NCI-H1092 (cell line): Measurements from ENCODE around the gene LAG3.
A peak's percentile ranks its signal among the peaks of the same experiment; 100 is the strongest.
"Not testable (repeated sequence)": the region's sequence is repeated elsewhere in the genome, so short reads cannot be mapped to it uniquely, and the experiment has no call there.

Experiments
- DNase-seq: peaks from one replicate; lab custom pipeline; 2025; lab: John Stamatoyannopoulos, UW

The LAG3 gene

DNA sequence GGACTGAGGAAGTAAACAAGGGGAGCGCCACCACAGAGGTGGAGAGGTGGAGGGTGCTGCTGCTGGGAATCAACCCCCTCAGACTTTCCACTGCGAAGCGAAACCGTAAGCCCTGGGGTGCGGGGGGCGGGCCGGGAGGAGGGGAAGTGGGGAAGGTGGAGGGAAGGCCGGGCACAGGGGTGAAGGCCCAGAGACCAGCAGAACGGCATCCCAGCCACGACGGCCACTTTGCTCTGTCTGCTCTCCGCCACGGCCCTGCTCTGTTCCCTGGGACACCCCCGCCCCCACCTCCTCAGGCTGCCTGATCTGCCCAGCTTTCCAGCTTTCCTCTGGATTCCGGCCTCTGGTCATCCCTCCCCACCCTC lies at the start of gene LAG3:
Gene LAG3, plus strand, starts transcription at position 190 of the 365 bp plus-strand sequence. CDS start 333 bp downstream, outside the sequence.
- no peak for DNase-seq

DNA sequence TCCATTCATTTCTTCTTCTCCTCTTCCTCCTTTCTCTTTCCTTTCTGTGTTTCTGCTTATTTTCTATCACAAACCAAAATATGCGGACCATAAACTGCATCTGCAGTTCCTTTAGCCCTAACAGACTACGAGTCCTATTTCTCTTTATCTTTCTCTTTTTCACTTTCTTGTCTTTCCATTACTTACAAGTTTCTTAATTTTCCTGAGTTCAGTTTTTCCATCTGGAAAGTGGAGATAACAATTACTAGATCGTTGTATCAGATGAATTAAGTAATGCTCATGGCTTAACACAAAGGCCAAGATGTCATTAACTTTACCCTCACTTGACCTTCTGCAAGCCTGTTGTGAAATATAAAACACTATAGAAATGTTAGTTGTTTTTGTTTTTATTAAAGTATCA lies 49.5 kb upstream of the LAG3 start:
- DNase-seq = no peak

DNA sequence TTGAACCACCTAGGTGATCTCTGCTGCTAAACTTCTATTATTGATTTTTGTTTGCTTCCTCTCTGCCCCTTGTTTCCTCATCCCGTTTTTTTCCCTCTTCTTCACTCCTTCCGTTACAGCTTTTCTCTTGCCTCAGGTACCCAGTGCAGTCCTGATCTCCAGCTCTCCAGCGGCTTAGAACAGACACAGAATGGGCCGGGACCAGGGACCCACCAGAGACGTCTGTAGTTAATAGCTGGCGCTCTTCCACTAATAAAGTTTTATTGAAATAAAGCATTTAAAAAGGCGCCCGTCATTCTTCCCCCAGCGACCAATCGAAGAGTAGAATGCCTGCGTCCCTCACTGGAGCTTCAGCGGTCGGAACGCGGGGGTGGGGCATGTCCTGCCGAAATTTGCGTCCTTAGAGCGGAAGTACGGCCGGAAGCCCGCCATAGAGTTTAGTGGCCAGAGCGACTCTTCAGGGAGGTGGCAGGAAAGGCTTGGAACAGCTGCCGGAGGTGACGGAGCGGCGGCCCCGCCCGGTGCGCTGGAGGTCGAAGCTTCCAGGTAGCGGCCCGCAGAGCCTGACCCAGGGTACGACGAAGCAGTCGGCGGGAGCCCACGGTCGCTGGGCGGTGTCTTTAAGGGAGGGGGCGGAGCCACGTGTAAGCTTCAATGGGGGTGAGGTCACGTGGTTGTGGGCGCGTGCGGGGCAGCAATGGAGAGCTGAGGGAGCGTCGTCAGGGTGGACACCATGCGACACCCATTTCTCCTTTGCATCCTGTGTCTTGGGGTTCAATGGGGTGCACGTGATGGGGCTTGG lies 48.5 kb upstream of the LAG3 start, which contains the start of gene COPS7A:
Gene COPS7A, plus strand, starts transcription at position 440 of the 802 bp plus-strand sequence. CDS start 611 bp downstream, outside the sequence.
- DNase-seq = peak; percentile 97

GRCh38 chr12:6724409-6724797 lies 47.9 kb upstream of the LAG3 start:
- DNase-seq = no peak

DNA sequence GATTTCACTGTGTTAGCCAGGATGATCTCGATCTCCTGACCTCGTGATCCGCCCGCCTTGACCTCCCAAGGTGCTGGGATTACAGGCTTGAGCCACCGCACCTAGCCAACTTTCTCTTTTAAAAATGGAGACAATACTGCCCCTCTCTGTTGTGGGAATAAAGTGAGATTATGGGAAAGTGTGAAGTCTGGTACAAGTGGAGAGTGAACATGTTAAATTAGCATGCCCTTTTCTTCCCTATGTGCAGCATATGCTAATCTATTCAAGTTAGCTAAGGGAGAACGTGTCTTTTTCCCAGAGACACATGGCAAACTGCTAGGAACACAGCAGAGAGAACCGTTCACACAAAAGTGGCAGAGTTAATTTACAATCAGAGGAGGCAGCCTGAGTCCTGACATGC lies 47.0 kb upstream of the LAG3 start:
- no peak for DNase-seq

- DNase-seq = no peak
Observed at GRCh38 chr12:6729186-6729585, 43.1 kb upstream of the LAG3 start.

DNA sequence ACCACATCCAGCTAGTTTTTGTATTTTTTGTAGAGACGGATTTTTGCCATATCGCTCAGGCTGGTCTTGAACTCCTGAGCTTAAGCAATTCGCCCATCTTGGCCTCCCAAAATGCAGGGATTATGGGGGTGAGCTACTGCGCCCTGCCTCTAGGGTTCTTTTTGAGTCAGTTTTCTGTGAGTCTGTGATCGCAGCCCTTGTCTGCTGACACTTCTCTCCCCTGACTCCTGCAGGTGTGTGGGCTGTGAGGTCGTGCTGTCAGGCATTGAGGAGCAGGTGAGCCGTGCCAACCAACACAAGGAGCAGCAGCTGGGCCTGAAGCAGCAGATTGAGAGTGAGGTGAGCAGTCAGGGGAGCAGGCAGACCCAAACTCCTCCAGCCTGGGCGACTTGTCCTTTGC lies 42.2 kb upstream of the LAG3 start:
- no peak for DNase-seq

DNA sequence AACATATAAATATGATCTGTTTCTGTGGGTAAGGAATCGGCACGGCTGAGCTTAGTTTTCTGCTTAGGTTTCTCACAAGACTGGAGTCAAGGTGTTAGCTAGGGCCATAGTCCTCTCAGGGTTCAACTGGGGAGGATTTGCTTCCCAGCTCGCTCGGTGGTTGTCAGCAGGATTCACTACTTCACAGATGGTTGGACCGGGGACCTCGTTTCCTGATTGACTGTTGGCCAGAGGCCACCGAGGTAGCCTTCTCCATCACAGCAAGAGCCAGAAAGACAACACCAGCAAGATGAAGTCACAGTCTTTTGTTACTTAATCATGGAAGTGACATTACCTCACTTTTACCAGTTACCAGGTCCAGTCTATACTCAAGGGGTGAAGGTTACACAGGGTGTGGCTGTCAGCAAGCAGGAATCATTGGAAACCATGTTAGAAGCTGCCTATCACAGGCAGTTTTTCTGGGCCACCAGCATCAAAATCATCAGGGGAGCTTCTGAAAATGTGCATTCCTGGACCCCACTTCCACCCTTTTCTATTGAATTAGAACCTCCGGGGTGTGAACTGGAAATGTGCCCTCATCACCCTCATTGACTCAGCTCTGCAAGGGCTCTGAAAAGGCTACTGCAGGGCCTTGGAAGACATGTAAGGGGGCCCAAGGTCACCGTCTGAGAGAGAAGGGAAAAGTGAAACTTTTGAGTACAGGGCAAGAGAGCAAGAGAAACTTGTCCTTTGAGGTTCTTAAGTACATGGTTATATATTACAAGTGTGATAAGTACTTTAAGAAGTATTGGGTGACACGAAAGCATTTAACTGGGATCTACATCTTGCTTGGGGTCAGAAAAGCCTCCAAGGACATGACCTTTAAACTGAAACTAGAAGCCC lies 37.6 kb upstream of the LAG3 start:
- DNase-seq = no peak

DNA sequence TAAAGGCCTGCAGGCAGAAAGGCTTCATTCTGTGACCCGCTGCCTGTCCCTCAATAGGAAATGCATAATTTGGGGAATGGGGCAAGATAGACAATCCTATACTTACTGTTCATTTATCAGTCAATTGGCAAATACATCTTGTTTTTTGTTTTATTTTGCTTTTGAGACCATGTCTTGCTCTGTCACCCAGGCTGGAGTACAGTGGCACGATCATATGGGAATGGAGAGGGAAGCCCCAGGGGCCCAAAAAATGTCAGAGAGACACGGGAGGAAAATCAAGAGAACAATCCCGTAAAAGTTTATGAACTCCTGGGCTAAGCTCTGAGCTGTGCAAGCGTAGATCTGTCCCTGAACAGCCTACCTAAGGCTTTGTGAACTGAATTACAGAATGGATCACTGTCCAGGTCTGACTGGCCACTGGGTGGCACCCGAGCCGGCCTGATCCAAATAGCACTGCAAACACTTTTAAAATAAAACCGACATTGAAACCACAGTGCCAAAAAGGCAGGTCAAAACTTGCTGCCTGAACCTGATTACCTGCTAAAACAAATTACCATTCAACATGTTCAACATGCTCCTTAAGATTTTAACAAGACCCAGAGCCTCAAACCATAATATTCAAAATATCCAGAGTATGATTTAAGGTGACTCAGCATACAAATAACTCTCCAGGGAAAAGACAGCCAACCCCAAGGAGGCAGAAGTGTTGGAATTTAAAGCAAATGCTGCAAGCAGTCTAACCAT lies 36.7 kb upstream of the LAG3 start:
- no peak for DNase-seq

DNA sequence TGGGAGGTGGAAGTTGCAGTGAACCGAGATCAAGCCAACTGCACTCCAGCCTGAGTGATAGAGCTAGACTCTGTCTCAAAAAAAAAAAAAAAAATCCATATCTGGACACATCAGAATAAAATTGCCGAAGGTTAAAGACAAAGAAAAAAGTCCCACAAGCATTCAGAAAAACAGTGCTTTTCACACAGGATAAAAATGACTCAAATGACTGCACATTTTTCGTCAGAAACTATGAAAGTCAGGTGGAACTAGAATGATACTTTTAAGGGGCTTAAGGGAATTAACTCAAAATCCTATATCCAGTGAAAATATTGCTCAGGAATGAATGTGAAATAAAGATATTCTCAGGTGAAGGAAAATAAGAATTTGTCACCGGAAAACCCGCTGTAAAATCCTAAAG lies 35.6 kb upstream of the LAG3 start:
- no peak for DNase-seq

GRCh38 chr12:6742080-6742479 lies 30.2 kb upstream of the LAG3 start:
- DNase-seq = not testable (repeated sequence)

GRCh38 chr12:6742834-6743233 lies 29.5 kb upstream of the LAG3 start:
- DNase-seq = no peak

DNA sequence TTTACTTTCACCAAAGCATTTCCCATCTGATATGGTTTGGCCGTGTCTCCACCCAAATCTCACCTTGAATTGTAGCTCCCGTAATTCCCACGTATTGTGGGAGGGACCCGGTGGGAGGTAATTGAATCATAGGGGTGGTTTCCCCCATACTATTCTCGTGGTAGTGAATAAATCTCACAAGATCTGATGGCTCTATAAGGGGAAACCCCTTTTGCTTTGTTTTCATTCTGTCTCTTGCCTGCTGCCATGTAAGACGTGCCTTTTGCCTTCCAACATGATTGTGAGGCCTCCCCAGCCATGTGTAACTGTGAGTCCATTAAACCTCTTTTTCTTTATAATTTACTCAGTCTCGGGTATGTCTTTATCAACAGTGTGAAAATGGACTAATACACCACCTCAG lies 29.0 kb upstream of the LAG3 start:
- not testable (repeated sequence) for DNase-seq

DNA sequence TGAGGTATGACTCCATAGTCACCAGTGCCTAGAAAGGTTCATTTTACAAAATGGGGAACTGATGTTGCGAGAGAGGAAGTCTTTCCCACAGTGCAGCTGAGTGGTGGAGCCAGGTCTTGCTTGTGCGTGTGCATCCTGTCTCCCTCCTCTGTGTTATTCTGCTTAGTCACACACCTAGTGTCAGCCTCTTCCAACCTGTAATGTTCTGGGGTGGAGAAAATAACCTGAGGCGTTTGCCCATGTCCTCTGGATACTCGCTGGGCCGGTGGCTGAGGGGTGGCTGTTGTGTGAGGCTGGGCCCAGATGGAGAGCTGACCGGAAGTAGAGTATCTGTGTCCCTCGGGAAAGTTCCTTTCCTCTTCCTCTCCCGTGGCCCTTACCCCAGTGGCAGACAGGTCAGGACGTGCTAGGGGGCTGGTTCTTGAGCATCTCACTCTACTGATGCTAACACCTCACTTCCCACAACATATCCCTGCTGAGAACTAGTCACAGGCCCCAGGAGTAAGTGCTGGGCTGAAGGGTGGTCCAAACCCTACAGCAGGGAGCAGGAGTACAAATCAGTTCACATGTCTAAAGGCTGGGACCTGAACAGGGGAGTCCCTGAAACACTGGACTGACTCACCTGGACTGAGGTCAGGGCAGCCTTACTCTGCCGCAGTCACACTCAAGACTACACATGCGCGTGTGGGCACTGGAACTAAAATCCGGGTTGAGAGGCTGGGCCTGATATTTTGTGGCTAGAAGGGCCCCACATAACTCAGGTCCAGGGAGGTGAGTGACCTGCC lies 26.4 kb upstream of the LAG3 start:
- no peak for DNase-seq

DNA sequence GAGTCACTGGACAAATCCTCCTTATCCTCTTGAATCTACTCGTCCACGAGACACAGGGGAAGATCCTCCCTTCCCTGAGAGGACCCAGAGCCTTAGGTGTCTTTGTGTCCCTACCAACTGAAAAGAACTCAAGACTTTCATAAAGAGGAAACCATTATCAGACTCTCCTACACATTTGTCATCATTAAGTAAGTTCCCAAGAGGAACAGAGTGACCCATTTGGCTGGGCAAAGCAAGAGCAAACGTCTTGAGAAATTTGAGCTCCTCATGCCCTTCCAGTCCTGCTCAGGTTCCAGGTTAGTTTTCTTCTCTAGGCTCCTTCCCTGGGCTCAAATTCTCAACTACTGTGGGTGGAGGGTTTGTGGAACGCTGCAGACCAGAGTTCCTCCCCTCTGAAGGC lies 25.1 kb upstream of the LAG3 start:
- no peak for DNase-seq

GRCh38 chr12:6748761-6749160 lies 23.6 kb upstream of the LAG3 start:
- DNase-seq = no peak

DNA sequence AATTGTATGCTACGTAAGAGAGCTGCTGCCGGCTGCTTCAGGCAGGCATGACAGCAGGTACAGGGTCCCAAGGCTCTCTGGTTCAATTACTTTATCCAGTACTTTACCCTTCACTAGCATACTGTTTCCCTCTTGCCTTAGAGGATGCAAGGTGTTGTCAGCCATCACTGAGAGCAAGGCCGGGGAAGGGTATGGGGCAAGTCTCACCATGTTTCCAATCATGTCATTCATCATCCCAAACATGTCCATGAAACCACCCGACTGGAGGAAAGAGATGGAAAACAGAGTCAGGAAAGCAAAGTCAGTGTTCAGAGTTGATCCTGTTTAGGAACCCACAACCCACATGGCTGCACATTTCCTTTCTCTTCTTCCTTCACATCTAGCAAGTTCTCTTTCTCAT lies 21.8 kb upstream of the LAG3 start:
- DNase-seq = no peak

- no peak for DNase-seq
Observed at GRCh38 chr12:6751767-6752166, 20.6 kb upstream of the LAG3 start.

DNA sequence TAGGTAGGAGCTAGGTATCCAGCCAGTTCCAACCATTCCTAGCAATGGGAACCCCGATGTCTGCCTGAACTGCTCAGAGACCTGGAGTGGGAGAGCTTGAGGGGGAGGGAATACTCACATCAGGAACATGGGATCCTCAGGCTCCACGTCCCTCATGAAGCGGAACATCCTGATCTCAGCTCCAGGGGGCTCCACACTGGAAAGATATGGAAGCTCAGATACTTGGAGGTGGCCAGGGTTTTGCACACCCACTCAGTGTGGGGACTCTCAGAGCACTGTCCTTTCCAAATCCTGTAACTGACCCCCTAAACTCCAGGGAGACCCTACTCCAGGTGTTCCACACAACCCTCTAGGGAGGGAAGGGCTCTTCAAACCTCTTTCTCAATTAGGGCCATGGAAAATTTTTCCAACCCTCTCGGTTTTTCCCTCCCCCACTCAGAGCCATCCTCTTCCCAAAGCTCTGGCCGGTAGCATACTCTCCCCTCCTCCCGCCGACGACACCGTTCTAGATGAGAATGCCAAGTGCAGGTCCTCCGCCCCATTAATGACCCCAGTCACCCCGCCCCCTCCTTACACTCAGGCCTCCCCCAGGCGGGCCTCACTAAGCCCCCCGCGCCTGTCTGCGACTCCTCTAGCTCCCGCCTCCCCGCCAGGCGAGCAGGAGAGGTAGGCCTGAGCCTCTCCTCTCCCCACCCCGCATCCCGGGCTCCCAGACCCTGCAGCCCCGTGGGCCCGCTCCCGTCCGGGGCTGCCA lies 20.0 kb upstream of the LAG3 start:
- peak; percentile 41 for DNase-seq

DNA sequence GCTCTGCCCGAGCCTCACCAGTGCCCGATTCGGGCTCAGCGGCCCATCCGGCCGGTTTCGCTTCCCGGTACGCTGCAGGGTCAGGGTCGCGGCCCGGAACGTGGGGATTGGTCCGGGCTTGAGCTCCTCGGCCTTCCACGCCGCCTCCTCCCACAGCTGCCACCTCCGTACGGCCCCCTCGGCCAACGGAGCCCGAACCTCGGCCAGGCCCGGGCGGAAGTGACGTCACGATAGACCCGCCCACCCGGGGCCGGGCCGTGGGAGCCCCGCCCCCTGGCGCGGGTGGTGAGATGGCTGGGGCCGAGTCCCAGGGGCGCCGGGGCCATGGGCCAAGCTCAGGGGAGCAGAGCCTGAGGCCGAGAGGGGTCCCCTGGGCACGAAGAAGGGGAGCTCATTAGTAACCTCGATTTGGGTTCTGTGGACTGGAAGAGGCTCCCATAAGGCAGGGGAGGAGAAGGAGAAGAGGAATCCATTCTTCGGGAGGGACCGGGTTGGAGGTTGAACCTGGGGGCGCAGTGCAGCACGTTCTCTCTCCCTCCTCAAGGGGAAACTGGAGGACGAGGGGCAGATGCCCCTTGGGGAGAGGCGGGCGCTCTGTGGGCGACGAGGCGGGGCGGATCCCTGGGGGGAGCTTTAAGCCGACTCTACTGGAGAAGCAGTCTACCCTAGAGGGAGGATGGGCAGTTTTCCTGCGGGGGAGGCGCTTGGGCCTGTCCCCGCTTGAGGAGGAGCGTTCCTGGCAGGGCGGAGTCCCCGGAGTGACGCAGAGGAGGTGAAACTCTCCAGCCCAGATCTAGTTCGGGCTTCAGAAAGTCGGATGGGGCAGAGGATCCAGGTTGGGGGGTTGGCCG lies 19.2 kb upstream of the LAG3 start, which contains the start of gene MLF2:
Gene MLF2, minus strand, starts transcription at position 221 of the 851 bp plus-strand sequence. CDS start 807 bp downstream, outside the sequence.
- peak; percentile 89 for DNase-seq
